CD4-positive, alpha-beta T cell treated with Interleukin-1 beta for 1 hour (primary cell): Measurements from ENCODE around the gene ANXA4.
"Not testable (repeated sequence)": the region's sequence is repeated elsewhere in the genome, so short reads cannot be mapped to it uniquely, and the experiment has no call there.

Experiments used
- DNase-seq, 2 donors: peaks; one replicate each; pipeline ENCODE4 v3.0.0-alpha.2; 2020 to 2022

ANXA4 gene

DNA sequence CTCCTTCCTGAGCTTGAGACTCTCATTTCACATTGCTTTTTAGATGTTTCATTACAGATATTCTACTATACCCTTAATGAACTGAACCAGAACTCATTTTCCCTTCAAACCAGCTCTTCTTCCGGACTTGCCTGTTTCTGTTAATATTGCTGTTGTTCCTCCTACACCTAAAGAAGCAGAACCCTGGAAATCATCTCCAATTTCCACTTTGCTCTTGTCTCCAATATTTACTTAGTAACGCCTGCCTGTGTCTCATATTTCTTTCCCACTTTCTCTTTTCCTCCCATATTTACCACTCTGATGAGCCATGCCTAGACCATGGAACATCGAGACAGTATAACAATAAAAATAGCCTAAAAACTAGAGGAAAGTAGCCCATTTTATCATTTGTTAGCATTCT is 69.7 kb downstream of the ANXA4 start:
- no peak for DNase-seq

DNA sequence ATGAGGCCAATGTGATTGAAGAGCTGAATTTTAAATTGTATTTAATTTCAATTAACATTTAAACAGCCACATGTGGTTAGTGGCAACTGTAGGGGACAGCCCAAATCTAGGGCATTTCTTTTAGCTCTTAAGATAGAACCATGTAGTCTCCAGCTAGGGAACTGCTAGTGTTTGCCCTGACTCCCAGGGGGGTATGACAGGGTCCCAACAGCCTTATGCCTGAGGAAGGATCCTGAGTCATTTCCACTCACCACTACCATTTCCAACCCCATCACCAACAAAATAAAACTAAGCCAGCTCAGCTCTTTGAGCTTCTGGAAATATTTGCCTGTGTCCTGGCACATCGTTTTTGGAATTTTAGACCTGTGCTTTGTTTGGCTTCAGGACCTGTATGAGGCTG is 73.8 kb downstream of the ANXA4 start:
- no peak for DNase-seq

DNA sequence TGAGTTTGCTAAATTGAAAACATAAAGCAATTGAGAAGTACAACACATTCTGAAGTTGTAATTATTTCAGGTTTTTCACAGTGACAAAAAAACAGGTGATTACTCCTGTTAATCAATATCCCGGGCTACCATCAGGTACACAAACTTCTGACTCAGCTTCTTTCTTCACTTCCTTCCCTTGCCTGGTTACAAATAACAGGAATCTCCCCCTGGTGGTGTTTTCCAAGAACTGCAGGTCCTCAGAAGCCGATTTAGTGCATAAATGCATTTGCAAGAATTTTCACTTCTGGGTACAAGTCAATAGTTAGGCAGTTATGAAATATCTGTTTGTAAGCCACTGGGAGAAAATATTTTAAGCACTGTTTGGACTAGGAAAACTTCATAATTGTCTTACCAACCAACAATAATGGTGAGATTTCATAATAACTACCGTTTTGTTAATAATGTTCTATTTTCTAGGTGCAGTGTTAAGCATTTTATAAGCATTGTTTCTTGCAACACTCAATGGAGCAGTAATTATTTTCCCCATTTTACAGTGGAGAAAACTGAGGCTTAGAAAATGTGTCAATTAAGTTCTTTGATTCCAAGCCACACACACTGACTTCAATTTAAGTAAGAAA is 75.1 kb downstream of the ANXA4 start:
- peak; percentile 75 to 86 for DNase-seq

DNA sequence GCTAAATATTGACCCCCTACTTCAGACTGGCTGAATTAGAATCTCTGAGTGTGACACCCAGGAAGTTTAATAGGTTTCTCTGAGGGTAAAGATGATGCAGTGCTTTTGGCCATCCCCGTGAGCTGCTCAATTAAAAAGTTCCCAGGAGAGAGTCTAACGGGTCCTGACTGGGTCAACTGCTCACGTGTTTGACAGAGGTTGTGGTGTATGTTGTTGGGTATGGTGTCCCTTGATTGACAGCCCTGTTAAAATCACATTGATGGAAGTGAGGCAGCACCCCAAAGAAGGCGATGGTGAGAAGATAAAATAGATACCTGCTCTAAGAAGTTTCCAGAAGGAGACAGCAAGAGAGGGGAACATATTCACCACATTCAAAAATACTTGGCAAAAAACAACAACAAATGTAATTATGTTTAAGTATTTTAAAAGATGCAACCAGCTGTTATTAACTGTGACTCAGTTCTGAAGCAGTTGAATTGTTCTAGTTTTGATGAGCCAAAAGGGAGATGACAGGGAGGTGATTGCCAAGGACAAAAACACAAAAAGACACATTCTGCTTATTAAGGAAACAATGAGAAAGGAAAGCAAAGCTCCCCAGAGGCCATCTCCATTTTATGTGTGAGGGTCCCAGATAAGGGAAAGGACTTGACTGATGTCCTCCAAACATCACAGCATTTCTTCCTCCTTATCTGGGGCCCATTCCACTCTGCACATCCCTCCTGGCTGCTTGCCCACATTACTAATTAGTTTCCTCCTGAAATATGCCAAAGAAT is 76.0 kb downstream of the ANXA4 start:
- DNase-seq = no peak

DNA sequence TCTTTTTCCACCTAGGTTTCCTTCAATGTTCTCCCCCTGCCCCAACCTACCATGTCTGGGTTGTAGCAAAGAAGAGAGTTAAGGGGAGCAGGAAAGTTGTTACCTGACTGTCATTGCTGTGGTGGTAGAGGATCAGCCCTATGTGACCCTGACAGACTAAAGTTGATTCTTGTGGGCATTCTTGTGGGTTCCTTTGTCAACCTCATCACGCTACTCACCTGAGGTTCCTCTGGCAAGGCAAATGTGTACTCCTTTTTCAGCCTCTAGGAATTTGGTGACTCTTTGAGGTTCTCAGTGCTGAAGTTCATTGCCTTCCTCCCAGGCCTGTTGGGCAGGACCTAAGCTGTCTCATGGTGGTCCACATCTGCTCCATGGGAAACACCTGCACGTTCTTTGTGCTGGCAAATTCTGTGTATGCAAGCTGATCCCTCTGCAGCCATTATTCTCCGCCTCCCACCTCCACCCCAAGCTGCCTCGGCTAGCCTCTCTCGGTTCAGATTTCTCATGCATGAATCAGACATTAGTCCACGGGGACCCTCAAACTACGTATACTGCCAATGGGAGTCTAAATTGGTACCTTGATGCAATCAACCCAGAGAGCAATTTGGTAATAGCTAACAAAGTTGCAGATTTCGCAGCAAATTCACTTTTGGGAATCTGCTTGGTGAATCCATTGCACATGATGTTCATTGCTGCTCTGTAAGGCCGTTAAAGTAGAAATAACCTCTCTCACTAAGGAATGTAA is 86.0 kb downstream of the ANXA4 start:
- no peak for DNase-seq

DNA sequence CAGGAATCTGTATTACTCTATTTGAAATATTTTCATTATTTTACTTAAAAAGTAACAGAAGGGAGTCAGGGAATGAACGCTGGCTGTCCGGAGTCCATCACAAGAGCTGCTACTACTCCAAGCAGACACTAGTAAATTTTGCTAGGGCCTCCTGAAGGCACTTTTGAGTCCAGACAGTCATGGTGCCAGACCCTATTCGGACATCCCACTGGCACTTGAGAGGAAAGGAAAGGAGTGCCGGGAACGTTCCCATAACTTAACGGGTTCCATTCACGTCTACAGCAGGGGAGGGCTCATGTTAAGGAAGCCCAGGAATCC is 87.0 kb downstream of the ANXA4 start:
- no peak for DNase-seq

DNA sequence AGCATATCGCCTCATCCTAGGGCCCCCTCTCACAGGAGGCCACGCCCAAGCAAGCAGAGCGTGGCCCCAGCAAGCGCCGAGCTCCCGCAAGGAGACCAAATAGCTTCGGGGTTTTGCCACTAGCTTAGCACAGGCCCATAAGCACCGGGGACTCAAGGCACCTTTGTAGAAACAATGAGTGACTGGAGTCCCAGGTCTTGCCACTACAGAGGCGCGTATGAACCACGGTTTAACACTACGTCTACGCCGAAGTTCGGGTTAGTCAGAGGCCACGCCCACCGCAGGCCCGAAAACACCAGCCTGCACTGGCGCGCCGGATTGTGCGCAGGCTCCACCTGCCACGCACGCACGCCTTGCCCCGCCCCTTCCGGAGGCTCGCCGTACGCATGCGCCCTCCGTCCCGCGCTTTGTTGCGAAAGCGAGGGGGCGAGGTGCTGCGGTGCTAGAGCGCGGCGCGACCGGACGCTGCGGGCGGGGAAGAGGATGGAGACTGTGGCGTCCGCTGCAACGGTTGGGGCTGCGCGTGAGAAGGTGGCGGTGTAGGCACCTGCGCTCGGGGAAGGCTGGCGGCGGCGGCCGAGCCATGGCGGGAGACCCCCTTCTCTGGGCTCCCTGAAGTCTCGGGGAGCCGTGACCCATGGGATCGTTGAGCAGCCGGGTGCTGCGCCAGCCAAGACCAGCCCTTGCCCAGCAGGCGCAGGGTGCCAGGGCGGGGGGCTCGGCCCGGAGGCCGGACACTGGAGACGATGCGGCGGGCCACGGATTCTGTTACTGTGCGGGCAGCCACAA is 87.5 kb downstream of the ANXA4 start, which contains the start of gene GMCL1:
Gene GMCL1 (plus strand): TSS at position 405 of the 789 bp plus-strand sequence. CDS start 233 bp downstream, at position 638.
- peak; percentile 98 to 99 for DNase-seq

DNA sequence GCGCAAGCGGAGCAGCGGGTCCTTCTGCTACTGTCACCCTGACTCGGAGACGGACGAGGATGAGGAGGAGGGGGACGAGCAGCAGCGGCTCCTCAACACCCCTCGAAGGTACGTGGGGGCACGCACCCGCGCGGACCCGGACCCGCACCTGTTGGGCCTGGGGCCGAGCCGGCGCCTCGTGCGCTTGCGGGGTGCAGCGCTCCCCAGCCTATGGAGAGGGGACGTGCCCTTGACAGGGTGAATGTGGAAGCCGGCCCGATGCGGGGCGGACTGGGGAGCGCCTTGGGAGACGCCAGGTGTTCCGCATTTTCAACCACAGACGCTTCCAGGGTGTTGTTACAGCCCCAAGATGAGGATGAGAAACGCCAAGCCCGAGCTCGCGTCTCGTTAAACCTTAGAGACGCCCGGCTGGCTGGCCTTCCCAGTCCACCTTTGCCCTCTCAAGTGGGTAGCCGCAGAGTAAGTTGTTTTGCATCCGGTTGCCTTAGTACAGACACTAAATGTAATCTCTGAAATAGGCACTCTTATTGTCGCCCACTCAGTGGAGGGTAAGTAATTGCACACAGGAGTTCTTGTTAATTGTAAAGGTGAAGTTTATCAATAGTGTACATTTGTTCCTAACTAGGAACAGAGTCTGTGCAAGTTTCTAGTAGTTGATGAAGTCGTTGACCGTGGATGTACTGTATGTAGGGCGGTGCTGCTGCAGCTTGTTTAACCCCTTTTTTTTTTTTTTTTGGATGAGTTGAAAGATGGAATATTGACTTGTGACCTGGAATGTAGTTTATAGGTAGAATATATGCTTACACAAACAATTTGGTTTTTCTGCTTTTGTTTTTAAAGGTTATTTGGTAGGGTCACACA is 88.3 kb downstream of the ANXA4 start:
- peak; percentile 42 to 55 for DNase-seq

DNA sequence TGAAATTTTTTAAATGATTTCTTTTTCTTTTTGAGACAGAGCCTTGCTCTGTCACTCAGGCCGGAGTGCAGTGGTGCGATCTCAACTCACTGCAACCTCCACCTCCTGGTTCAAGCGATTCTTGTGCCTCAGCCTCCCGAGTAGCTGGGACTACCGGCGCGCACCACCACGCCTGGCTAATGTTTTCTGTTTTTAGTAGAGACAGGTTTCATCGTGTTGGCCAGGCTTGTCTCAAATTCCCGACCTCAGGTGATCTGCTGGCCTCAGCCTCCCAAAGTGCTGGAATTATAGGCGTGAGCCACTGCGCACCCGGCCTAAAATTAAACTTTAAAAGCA is 88.9 kb downstream of the ANXA4 start:
- DNase-seq = not testable (repeated sequence)

DNA sequence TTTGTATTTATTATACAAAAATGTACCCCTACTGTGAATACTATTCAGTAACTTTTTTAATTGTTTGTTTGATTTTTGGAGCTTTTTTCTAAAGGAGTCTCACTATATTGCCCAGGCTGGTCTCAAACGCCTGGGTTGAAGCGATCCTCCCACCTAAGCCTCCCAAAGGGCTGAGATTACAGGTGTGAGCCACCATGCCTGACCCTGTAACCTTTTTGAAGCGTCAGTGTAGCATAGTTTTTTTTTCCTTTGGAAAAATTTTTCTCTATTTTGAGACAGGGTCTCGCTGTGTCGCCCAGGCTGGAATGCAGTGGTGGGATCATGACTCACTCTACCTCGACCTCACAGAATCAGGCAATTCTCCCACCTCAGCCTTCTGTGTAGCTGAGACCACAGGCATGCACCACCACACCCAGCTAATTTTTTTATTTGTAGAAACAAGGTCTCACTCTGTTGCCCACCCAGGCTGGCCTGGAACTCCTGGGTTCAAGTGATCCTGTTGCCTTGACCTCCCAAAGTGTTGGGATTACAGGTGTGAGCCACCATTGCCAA is 89.5 kb downstream of the ANXA4 start:
- no peak for DNase-seq

DNA sequence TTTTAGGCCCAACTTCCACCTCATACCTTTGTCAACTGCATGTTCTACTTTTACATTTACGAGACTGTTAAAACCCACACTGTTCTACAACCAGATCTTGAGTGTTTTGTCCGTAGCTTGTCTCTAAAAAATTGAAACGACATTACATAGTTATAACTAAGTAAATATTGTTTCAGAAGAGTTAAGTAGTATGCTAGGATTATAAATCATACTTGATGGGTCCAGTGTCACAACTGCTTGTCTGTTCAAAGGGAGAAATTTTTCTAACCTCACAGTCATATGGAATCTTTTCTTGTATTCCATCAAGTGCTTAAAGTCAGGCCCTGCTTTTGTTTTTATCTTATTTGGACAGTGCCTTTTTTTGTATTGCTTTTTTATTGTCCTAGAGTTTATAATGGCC is 91.8 kb downstream of the ANXA4 start:
- no peak for DNase-seq

DNA sequence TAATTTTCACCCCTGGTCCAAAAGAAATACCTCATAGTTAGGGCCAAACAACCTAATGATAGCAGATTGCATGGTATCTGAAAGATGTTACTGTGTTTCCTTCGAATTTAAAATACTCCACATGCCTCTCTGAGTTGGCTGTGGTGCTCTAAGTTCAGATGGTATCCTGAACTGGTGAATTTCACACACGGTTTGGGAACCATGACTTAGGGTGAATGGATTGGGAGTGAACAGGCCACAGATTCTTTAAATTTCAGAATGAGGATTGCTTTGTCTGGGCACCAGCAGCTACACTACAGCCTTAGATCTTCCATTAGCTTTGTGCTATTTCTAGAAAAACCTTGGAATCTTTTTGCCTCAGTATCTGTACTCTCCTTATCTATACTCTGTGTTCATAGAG is 93.7 kb downstream of the ANXA4 start:
- DNase-seq = no peak

DNA sequence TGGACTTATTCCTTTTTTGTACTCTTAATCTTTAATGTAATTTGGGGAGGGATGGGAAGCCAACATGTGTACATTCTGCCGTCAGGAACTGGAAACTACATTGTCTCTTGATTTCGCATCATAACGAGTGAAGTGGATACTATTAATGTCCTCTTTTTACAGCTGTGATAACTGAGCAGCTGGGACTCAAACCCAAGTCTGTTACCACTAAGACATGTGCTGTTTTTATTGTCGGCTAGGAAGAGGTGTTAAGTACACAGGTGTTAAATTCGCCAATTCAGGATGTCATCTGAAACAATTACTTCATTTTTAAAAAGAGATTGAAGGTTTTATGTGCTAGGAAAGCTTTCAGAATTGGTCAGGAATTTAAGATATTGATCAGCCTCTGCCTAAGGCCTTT is 94.4 kb downstream of the ANXA4 start:
- no peak for DNase-seq

DNA sequence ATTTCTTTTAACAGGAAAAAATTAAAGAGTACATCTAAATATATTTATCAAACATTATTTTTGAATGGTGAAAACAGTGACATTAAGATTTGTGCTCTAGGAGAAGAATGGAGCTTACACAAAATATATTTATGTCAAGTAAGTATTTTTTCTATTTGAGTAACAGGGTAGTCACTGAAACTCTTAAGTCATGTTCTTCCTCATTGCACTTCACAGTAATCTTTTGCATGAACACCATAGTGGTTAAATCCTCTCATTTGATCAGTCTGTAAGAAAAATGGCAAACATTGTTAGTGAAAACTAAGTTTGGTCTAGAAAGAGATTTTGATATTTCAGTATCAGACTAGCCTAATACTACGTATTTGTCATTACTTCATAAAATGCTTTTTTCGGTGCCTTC is 95.6 kb downstream of the ANXA4 start:
- DNase-seq = no peak

DNA sequence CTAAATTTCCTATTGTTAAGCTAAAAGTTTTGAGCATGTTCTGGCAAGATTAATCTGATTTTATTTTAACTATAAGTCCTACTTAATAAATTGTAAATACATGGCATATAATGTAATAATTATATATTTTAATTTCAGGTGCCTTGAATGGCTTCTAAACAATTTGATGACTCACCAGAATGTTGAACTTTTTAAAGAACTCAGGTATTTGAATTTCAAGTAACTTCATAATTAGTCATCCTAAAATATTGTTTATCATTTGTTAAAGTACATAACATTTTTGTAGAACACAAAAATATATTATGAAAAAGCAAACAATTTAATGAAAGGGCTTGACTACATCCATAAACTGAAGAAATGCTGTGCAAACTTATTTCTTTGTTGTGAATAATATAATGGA is 102.1 kb downstream of the ANXA4 start:
- DNase-seq = no peak

DNA sequence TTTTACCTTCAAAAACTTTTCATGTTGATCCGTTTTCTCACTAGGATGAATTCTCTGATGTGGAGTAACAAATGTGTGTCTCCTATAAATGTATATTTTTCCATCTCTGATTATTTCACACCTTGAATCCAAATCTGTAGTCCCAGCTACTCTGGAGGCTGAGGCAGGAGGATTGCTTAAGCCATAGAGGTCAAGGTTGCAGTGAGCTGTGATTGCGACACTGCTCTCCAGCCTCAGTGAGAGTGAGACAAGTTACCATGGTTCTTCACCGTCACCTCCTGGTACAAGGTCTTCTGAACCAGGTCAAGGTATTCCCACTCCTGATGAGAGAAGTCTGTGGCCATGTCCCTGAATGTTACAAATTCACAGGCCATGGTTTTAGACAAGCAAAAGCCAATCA is 102.6 kb downstream of the ANXA4 start:
- DNase-seq = no peak

DNA sequence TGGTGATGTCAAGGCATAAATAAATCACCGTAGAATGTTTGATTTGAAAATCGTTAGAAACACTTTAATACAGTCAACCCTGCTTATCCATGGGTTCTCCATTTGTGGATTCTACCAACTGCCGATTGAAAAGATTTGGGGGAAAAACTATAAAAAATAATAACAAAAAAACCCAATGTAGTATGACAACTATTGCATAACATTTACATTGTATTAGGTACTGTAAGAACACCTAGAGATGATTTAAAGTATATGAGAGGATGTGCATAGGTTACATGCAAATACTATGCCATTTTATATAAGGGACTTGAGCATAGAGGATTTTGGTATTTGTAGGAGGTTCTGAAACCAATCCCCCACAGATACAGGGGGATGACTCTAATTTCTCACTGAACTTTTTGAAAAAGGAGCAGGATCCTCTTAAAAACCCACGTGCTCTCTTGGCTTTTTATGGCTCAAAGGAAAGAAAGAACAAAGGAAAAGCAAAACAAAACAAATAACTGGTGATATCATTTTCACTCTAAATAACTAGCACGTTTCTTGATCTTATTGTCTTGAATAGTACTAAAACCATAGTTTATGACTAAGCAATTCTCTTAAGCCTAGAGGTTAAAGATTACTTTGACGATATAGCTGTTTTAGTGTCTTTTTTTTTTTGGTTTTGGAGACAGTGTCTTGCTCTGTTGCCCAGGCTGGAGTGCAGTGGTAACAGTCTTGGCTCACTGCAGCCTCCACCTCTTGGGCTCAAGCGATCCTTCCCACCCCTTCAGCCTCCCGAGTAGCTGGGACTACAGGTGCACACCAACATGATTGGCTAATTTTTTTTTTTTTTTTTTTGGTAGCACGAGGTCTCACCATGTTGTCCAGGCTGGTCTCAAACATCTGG is 104.5 kb downstream of the ANXA4 start:
- DNase-seq = no peak

DNA sequence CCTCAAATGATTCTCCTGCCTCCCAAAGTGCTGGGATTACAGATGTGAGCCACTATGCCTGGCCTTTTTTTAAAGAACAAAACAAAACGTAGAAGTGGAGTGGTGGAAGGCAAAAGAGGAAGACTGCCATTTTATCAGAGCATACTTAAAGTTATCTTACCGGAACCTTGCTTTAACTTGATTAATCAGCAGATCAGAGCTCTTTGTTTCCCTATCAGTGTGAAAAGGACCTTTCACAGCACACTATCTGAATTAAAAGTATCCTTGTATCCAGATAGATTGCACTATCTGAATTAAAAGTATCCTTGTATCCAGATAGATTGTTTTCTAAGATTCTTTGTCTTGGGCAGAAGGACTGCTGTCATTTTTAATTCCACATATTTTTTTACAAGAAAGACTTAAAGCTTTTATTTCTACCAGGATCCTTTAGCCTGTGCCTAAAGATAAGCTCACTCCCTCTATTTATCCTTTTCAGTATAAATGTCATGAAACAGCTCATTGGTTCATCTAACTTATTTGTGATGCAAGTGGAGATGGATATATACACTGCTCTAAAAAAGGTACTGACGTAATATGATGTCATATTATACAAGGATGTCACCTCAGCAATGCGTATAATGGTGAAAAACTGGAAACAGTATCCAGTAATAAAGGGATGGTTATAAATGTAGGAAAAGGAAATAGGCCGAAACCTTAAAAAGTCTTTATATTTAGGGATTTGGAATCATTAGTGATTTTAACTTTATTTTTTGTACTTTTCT is 105.3 kb downstream of the ANXA4 start:
- no peak for DNase-seq

DNA sequence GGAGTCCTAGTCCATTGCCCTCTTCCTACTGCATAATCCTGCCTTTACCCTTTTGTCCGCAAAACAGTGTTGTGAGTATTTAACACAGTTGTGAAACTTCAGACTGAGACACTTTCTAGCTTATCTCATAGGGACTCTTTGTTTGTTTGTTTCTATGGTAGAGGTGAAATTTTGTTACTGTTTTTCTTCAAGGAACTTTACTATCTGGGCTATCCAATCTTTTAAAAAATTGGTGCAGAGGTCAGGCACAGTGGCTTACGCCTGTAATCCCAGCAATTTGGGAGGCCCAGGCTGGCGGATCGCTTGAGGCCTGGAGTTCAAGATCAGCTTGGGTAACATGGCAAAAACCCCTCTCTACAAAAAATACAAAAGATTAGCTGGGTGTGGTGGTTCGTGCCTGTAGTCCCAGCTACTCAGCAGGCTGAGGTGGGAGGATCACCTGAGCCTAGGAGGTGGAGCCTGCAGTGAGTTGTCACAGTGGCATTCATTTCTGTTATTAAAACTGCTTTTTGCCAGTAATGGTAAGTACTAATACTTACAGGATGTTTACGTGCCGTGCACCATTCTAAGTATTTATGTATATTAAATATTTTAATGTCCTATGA is 106.4 kb downstream of the ANXA4 start:
- no peak for DNase-seq

DNA sequence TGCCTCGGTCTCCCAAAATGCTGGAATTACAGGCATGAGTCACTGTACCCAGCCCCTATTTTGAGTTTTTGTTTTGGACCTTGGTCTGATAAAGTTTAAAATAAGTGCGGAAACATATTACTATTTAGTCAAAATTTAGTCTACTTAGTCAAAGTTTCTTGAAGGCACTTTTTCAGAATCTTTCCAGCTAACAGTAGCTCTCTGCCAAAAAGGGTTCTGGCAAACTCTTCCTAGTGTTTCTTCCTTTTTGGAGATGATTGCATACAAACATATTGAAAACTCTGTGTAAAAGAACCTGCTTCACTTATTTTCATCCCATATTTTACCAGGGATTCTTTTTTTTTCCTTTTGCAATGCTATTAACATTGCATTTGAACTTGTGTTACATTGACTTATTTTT is 116.3 kb downstream of the ANXA4 start:
- no peak for DNase-seq
